ENCODE data around the gene NFKBIL1. TPM values are rescaled to one million over a fixed set of nuclear protein-coding genes. Genes with fewer than 3 reads are reported as not detected.

Gene NFKBIL1
- total and polyA plus RNA-seq, 2 of the 4 experiments (the other 2 are of a cell fraction): 7.8 to 10.8 TPM

GRCh38 chr6:31558631-31559500 is 11.5 kb downstream of the NFKBIL1 start (continued):
- no peak for TF ChIP-seq ELK1 (IDR thresholded peaks at IDR 0.05; ENCODE audit: borderline replicate concordance, low read depth, low read length)

- ATAC-seq (ENCODE audit: low read depth): no peak
These were observed 12.2 kb downstream of the NFKBIL1 start for GRCh38 chr6:31559606-31559957.

More at GRCh38 chr6:31559606-31559957, 12.2 kb downstream of the NFKBIL1 start:
- Histone ChIP-seq H3K9me3 (ENCODE audit: control insufficient read depth, insufficient read depth, low read length) (no peaks in the 10 kb centered on the region), H2AK5ac (ENCODE audit: low read depth, low read length) (peak overlapping the region; percentile 78; the same call in 1 of the 2 replicates), H2BK20ac (ENCODE audit: low read depth, low read length) (peak overlapping the region; percentile 14; the same call in 1 of the 2 replicates), H2AK9ac (replicated peaks; ENCODE audit: low read depth, low read length, poor library complexity) (peak overlapping the region; percentile 74), H2BK15ac (ENCODE audit: low read depth, low read length) (peak overlapping the region; percentile 21; the same call in 1 of the 3 replicates), H3K23ac (ENCODE audit: low read depth, low read length) (peak overlapping the region; percentile 59; the same call in 1 of the 2 replicates), H2AFZ (replicated peaks; ENCODE audit: low read length, poor library complexity) (peak overlapping the region; percentile 9), H3K27me3 (ENCODE audit: control insufficient read depth, insufficient read depth, low read length) (no peaks in the 10 kb centered on the region), H3K4me3 (ENCODE audit: insufficient read depth, low read depth, low read length) (no peak overlapping the region), H3K56ac (ENCODE audit: extremely low read depth, insufficient read depth, low read length) (no peak overlapping the region), H3K27ac (ENCODE audit: insufficient read depth, low read length) (no peak overlapping the region), H4K20me1 (ENCODE audit: insufficient read depth, low read length) (no peaks in the 10 kb centered on the region), H2BK120ac (ENCODE audit: low read depth, low read length) (0 out of 2 replicates have a peak overlapping the region, but pooled peaks have one; percentile 72), H3K9ac (ENCODE audit: low read depth, low read length) (no peak overlapping the region), H3K36me3 (ENCODE audit: control insufficient read depth, insufficient read depth, low read length) (peaks cover 28% of the 10 kb centered on the region), H4K5ac (ENCODE audit: low read depth, low read length) (no peak overlapping the region), H3K14ac (replicated peaks; ENCODE audit: low read depth, low read length) (peak overlapping the region; percentile 52; the same call in 1 of the 2 replicates), H3K4me1 (ENCODE audit: control insufficient read depth, insufficient read depth, low read length) (peaks cover 18% of the 10 kb centered on the region), H2BK5ac (ENCODE audit: low read depth, low read length, poor library complexity, severe bottlenecking) (peak overlapping the region; percentile 46), H4K8ac (ENCODE audit: low read depth in 2 of 2, low read length in 2 of 2) (peak overlapping the region in 1 of 2 experiments; percentile 57; a peak in 1 of 4 replicates), H3K18ac (ENCODE audit: low read depth, low read length) (no peak overlapping the region), H3K79me1 (ENCODE audit: low read depth in 1 of 2, low read length in 2 of 2) (peaks cover 9 to 20% of the 10 kb centered on the region in 2 experiments; a peak in 3 of 4 replicates), H3K4ac (ENCODE audit: low read depth, low read length) (peak overlapping the region; percentile 66), H3K9me1 (ENCODE audit: insufficient read depth, low read length) (peaks cover 19% of the 10 kb centered on the region; the same call in 1 of the 2 replicates), H4K91ac (ENCODE audit: insufficient read depth, low read depth, low read length) (peak overlapping the region; percentile 52), H3K4me2 (ENCODE audit: low read depth, low read length) (no peak overlapping the region)
- TF ChIP-seq CTCF (conservative IDR thresholded peaks at IDR 0.05; ENCODE audit: low read depth, low read length): no peak
- no peak for TF ChIP-seq POLR2A (IDR thresholded peaks at IDR 0.05; ENCODE audit: low read depth, low read length)
- no peak for TF ChIP-seq NFE2L2 (IDR thresholded peaks at IDR 0.05; ENCODE audit: low read depth, low read length)
- no peak for TF ChIP-seq BHLHE40 (IDR thresholded peaks at IDR 0.05; ENCODE audit: low read depth, low read length)
- no peak for TF ChIP-seq RCOR1 (IDR thresholded peaks at IDR 0.05; ENCODE audit: insufficient replicate concordance, low read length)
- no peak for TF ChIP-seq SMC3 (IDR thresholded peaks at IDR 0.05; ENCODE audit: low read depth, low read length)
- no peak for TF ChIP-seq CEBPB (IDR thresholded peaks at IDR 0.05; ENCODE audit: low read depth, low read length)
- no peak for TF ChIP-seq MXI1 (IDR thresholded peaks at IDR 0.05; ENCODE audit: borderline replicate concordance, low read depth, low read length)
- no peak for TF ChIP-seq FOS (IDR thresholded peaks at IDR 0.05; ENCODE audit: low read depth, low read length)
- DNase-seq: no peak
- CTCF ChIA-PET: no interaction called here
- BruUV-seq (replicated peaks): no TSS peak
- POLR2A ChIA-PET (ENCODE audit: unreplicated experiment): no interaction called here
- intact Hi-C loops (cut with micrococcal nuclease) (no loop called here), dilution Hi-C loops (cut with HindIII; ENCODE audit: low sequenced_read_pairs, unreplicated experiment) (no loop called here), in situ Hi-C loops (cut with MboI; ENCODE audit: low sequenced_read_pairs) (no loop called here)
- 85% methylated on average over 3 of the region's 4 CpGs; no CpG with 5 or more reads in 1 of the 2 experiments for WGBS, 2 experiments (ENCODE audit: extremely low coverage in 2 of 2, insufficient read length in 1 of 2)

Measured in IMR-90 (cell line).